Measurements from ENCODE around the gene LLGL2. TPM values are rescaled to one million over a fixed set of nuclear protein-coding genes. Genes with fewer than 3 reads are reported as not detected.
"Not testable (repeated sequence)": the region's sequence is repeated elsewhere in the genome, so short reads cannot be mapped to it uniquely, and the experiment has no call there.

Gene LLGL2
- total RNA-seq (10.6 TPM), polyA plus RNA-seq (15.1 TPM)

DNA sequence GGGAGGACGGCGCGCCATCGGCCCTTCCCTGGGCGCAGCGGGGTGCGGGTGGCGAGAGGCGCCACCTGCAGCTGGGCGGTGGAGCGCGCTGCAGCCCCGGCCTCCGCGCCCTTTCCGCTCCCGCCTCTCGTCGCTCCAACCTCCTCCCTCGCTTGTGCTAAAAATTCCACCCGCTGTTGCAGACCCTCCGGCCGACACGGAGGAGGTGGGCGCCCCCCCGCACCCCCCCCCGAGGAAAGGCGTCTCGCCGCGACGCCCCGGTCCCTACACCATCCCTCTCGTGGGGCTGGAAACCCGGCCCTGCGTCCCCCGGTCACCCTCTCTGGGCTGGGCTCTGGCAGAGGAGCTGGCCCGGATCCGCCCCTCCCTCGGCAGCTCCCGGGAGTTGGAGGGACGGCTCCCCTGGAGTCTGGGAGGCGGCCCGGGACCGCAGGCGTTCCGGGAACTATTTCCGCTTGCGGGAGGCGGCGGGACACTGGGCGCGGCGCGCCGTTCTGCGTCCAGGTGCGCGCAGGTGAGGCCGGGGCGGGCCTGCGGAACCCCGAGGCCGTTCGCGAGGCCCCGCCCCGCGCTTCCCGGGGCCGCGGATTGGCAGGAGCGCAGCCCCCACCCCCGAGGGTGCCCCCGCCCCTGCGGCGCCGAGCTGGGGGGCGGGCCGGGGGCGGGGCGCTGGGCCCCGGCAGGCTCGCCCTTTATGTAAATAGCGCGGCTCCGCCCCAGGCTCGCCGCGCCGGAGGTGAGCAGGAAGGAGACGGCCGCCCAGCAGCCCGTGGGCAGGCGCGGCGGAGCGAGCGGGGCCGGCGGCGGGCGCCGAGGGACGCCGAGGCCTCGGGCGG is at the start of gene LLGL2:
Gene LLGL2 (plus strand): TSS at position 728 of the 836 bp plus-strand sequence. CDS start 17,730 bp downstream, outside the sequence.
- H3K4me1 ChIP-seq (ENCODE audit: insufficient read depth): no peaks in the 10 kb centered on the region
- 1% methylated on average over 107 of the region's 108 CpGs for WGBS
- H3K4me3 ChIP-seq (ENCODE audit: low read depth, low read length): peak within 1 kb of the TSS; percentile 66
- DNase-seq (ENCODE audit: extremely low spot score): no peak
- H3K36me3 ChIP-seq (ENCODE audit: insufficient read depth): no peaks in the 10 kb centered on the region
- H3K27ac ChIP-seq (ENCODE audit: low read depth): peak within 1 kb of the TSS; percentile 90

- no peak overlapping the region for H3K27ac ChIP-seq (ENCODE audit: low read depth)
- 15% methylated on average over 3 of the region's 3 CpGs for WGBS
- no peak overlapping the region for H3K4me3 ChIP-seq (ENCODE audit: low read depth, low read length)
- no peak for DNase-seq (ENCODE audit: extremely low spot score)
- H3K36me3 ChIP-seq (ENCODE audit: insufficient read depth): no peaks in the 10 kb centered on the region
- H3K4me1 ChIP-seq (ENCODE audit: insufficient read depth): no peaks in the 10 kb centered on the region
These were observed 49.6 kb upstream of the LLGL2 start for GRCh38 chr17:75475851-75476250.

DNA sequence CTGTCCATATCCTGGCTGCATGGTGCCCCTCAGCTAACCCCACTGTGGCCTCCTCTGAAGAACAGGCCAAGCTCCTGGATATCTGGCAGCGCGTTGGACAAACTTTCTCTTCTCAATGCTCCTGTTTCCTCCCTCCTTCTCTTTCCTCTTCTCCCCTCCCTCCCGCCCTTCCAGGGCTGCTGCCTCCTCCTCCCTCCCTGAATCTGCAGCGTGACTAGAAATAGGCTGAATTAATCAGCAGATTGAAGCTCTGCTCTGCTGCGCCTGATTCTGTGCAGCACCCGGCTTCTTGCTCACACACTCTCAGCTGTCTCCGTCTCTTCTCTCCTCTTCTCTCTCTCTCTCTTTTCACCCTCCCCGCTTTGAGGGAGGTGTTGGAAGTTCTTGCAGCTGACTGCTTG is 49.2 kb upstream of the LLGL2 start:
- no peak for DNase-seq (ENCODE audit: extremely low spot score)
- Histone ChIP-seq H3K4me3 (ENCODE audit: low read depth, low read length) (no peak overlapping the region), H3K4me1 (ENCODE audit: insufficient read depth) (no peaks in the 10 kb centered on the region), H3K27ac (ENCODE audit: low read depth) (no peak overlapping the region), H3K36me3 (ENCODE audit: insufficient read depth) (no peaks in the 10 kb centered on the region)
- WGBS: 18% methylated on average over 8 of the region's 8 CpGs

DNA sequence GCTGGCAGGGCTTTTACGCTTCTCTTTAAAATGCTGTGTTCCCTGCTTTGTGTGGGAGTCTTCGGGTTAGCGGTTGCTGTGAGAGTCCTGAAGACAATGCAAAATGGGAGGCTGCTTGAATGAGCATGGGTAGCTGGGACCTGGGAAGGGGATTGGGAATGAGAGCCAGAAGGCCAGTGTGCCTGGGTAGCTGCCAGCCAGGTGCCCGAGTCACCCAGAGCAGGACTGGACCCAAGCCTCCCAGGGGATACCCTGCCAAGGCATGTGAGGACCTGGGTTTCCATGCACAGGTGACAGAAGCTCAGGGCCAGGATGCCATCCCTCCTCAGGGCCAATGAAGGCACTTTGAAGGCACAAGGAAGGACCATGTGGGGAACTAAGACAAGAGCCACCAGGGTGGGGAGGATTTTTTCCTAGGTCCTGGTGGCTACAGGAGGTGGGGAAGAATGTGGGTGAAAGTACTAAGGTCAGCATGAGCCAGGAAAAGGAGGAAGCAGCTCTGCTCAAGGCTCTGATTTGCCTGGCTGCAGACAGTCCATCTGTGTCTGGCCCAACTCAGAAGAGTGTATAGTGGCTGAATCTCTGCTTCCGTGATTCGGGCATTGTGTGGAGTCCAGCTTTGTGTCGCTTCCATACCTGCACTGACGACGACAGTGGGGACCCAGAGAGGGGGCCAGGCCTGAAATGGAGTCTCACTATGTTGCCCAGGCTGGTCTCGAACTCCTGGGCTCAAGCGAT is 48.6 kb upstream of the LLGL2 start:
- H3K4me3 ChIP-seq (ENCODE audit: low read depth, low read length): no peak overlapping the region
- H3K36me3 ChIP-seq (ENCODE audit: insufficient read depth): no peaks in the 10 kb centered on the region
- H3K27ac ChIP-seq (ENCODE audit: low read depth): no peak overlapping the region
- 60% methylated on average over 11 of the region's 11 CpGs for WGBS
- DNase-seq (ENCODE audit: extremely low spot score): no peak
- no peaks in the 10 kb centered on the region for H3K4me1 ChIP-seq (ENCODE audit: insufficient read depth)

DNA sequence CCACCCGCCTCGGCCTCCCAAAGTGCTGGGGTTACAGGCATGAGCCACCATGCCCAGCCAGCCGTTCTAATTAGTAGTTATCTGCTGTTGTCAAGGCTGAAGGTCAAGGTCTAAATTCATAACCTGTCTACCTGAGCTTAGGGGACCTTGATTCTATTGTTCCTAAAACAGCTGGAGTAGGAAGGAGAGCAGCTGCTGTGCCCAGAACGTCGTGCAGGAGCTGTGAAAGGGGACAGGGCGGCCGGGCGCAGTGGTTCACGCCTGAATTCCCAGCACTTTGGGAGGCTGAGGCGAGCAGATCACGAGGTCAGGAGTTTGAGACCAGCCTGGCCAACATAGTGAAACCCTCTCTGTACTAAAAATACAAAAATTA is 48.0 kb upstream of the LLGL2 start:
- DNase-seq (ENCODE audit: extremely low spot score); H3K4me3 ChIP-seq (ENCODE audit: low read depth, low read length); H3K4me1 ChIP-seq (ENCODE audit: insufficient read depth); H3K36me3 ChIP-seq (ENCODE audit: insufficient read depth); H3K27ac ChIP-seq (ENCODE audit: low read depth): not testable (repeated sequence)
- 91% methylated on average over 11 of the region's 11 CpGs for WGBS

DNA sequence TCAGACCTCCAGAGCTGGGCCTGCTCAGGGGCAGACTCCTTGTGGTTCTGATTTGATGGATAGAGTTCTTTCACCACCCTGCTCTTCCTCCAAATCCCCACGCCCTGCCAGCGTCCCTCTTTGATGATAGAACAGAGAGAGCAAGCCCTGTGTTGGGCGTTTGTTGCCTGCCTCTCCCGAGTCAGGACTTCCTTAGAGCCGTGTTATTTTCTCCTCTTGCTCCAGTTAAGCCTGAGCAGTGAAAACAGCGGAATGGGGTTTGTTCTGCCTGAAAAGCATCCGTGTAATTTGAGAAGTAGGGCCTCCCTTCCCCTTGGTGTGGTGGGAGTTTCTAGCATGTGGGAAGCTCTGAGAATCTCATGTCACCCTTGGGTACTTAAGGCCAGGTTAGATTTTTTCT is 47.0 kb upstream of the LLGL2 start:
- no peaks in the 10 kb centered on the region for H3K36me3 ChIP-seq (ENCODE audit: insufficient read depth)
- 66% methylated on average over 7 of the region's 7 CpGs for WGBS
- no peaks in the 10 kb centered on the region for H3K4me1 ChIP-seq (ENCODE audit: insufficient read depth)
- no peak overlapping the region for H3K4me3 ChIP-seq (ENCODE audit: low read depth, low read length)
- no peak for DNase-seq (ENCODE audit: extremely low spot score)
- H3K27ac ChIP-seq (ENCODE audit: low read depth): no peak overlapping the region

GRCh38 chr17:75480281-75480680 is 45.2 kb upstream of the LLGL2 start:
- Histone ChIP-seq H3K4me1 (ENCODE audit: insufficient read depth) (no peaks in the 10 kb centered on the region), H3K27ac (ENCODE audit: low read depth) (no peak overlapping the region), H3K36me3 (ENCODE audit: insufficient read depth) (no peaks in the 10 kb centered on the region), H3K4me3 (ENCODE audit: low read depth, low read length) (no peak overlapping the region)
- WGBS: 95% methylated on average over 6 of the region's 6 CpGs
- DNase-seq (ENCODE audit: extremely low spot score): no peak

GRCh38 chr17:75481194-75482068 is 44.1 kb upstream of the LLGL2 start:
- WGBS: 54% methylated on average over 13 of the region's 13 CpGs
- no peaks in the 10 kb centered on the region for H3K4me1 ChIP-seq (ENCODE audit: insufficient read depth)
- H3K27ac ChIP-seq (ENCODE audit: low read depth): no peak overlapping the region
- no peaks in the 10 kb centered on the region for H3K36me3 ChIP-seq (ENCODE audit: insufficient read depth)
- no peak overlapping the region for H3K4me3 ChIP-seq (ENCODE audit: low read depth, low read length)
- DNase-seq (ENCODE audit: extremely low spot score): no peak

DNA sequence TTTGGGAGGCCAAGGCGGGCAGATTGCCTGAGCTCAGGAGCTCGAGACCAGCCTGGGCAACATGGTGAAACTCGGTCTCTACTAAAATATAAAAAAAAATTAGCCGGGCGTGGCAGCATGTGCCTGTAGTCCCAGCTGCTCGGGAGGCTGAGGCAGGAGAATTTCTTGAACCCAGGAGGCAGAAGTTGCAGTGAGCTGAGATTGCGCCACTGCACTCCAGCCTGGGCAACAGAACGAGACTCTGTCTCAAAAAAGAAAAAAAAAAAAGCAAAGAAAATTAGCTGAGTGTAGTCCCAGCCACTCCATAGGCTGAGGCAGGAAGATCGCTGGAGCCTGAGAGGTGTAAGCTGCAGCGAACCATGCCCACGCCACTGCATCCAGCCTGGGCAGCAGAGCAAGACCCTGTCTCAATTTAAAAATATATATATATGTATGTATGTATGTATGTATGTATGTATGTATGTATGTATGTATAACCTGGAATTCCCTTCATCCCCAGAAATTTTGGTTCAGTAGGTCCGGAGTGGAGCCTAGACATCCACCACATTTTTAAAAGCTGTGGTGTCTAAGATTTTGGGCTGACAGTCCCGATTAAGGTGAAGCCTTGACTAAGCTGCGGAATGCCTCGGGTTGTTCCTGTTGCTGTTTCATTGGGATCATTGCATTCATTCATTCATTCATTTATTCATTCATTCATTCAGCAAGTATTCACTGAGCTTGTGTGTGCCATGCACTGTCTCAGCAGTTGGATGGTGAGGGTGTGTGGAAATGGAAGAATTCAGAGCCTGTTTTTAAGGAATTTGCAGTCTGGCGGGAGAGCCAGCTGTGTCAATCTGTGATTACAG is 43.2 kb upstream of the LLGL2 start:
- 91% methylated on average over 16 of the region's 16 CpGs for WGBS
- Histone ChIP-seq H3K4me3 (ENCODE audit: low read depth, low read length) (no peak overlapping the region), H3K27ac (ENCODE audit: low read depth) (no peak overlapping the region), H3K4me1 (ENCODE audit: insufficient read depth) (no peaks in the 10 kb centered on the region), H3K36me3 (ENCODE audit: insufficient read depth) (no peaks in the 10 kb centered on the region)
- no peak for DNase-seq (ENCODE audit: extremely low spot score)

DNA sequence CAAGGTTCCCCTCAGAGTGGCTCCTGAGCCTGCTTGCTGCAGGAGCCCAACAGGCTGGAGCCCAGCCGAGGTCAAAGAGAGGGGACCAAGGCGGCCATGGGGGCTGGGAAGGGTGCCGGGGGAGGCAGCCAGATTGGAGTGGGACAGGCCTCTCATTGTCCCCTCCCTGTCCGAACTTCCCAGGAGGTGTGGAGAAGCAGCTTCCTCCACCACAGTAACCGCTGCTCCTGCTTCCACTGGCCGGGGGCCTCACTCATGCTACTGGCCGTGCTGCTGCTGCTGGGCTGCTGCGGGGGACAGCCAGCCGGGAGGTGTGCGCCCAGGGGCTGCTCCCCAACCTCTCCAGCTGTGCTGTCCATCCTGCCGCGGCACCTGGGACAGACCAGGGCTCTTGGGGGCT is 39.8 kb upstream of the LLGL2 start:
- no peaks in the 10 kb centered on the region for H3K36me3 ChIP-seq (ENCODE audit: insufficient read depth)
- DNase-seq (ENCODE audit: extremely low spot score): no peak
- no peaks in the 10 kb centered on the region for H3K4me1 ChIP-seq (ENCODE audit: insufficient read depth)
- no peak overlapping the region for H3K27ac ChIP-seq (ENCODE audit: low read depth)
- 91% methylated on average over 12 of the region's 12 CpGs for WGBS
- no peak overlapping the region for H3K4me3 ChIP-seq (ENCODE audit: low read depth, low read length)

- Histone ChIP-seq H3K4me1 (ENCODE audit: insufficient read depth) (no peaks in the 10 kb centered on the region), H3K36me3 (ENCODE audit: insufficient read depth) (no peaks in the 10 kb centered on the region), H3K27ac (ENCODE audit: low read depth) (no peak overlapping the region), H3K4me3 (ENCODE audit: low read depth, low read length) (no peak overlapping the region)
- no peak for DNase-seq (ENCODE audit: extremely low spot score)
- WGBS: 92% methylated on average over 14 of the region's 14 CpGs
These were observed 39.3 kb upstream of the LLGL2 start for GRCh38 chr17:75486151-75486550.

DNA sequence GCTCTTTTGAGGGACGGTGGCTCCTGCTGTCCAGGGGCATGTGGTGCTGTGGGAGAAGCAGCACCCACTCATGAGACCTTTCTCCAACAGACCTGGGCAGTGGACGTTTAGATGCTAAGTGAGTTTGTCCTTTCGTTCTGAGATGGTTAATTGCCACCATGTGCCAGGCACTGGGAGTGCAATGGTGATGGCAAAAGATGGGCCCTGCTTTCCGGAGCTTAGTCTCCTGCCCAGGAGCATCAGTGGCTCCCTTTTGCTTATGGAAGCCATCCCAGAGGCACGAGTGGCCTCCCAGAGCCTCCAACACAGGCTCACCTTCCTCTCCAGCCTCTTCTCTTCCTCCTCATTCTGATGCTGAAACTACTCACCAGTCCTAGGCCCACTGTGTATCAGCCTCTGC is 38.5 kb upstream of the LLGL2 start:
- 86% methylated on average over 5 of the region's 5 CpGs for WGBS
- no peak overlapping the region for H3K27ac ChIP-seq (ENCODE audit: low read depth)

More for the DNA sequence above, 38.5 kb upstream of the LLGL2 start:
- no peak for DNase-seq (ENCODE audit: extremely low spot score)
- H3K4me1 ChIP-seq (ENCODE audit: insufficient read depth): no peaks in the 10 kb centered on the region
- no peak overlapping the region for H3K4me3 ChIP-seq (ENCODE audit: low read depth, low read length)
- H3K36me3 ChIP-seq (ENCODE audit: insufficient read depth): no peaks in the 10 kb centered on the region
